ENCODE measurements around the gene BTBD9. TPM values are rescaled to one million over a fixed set of nuclear protein-coding genes. Genes with fewer than 3 reads are reported as not detected.

BTBD9 gene
- total RNA-seq, 1 experiment from 2014 or later: 12.5 TPM

GRCh38 chr6:38188677-38189335, 450.9 kb downstream of the BTBD9 start:
- Mint-ChIP-seq H3K4me3 (ENCODE audit: unreplicated experiment) (no peak overlapping the region), H3K27ac (ENCODE audit: low read depth, unreplicated experiment) (no peak overlapping the region), H3K9me3 (ENCODE audit: unreplicated experiment) (no peaks in the 10 kb centered on the region), H3K36me3 (ENCODE audit: insufficient read depth, unreplicated experiment) (peaks cover 6% of the 10 kb centered on the region), H3K27me3 (ENCODE audit: insufficient read depth, unreplicated experiment) (no peaks in the 10 kb centered on the region), H3K4me1 (ENCODE audit: insufficient read depth, unreplicated experiment) (no peaks in the 10 kb centered on the region)
- no TSS peak for BruUV-seq (replicated peaks)
- intact Hi-C loops (cut with micrococcal nuclease): no loop called here
- ChIA-PET POLR2A (no interaction called here), CTCF (interaction anchor here (0.6 kb wide), 2 partner anchors 161 to 585 kb away, joined by 3 to 4 read pairs; no protein-coding TSS in a partner anchor)
- no peak for TF ChIP-seq CTCF (IDR thresholded peaks at IDR 0.05; ENCODE audit: unreplicated experiment)
- DNase-seq (ENCODE audit: unreplicated experiment): no peak

DNA sequence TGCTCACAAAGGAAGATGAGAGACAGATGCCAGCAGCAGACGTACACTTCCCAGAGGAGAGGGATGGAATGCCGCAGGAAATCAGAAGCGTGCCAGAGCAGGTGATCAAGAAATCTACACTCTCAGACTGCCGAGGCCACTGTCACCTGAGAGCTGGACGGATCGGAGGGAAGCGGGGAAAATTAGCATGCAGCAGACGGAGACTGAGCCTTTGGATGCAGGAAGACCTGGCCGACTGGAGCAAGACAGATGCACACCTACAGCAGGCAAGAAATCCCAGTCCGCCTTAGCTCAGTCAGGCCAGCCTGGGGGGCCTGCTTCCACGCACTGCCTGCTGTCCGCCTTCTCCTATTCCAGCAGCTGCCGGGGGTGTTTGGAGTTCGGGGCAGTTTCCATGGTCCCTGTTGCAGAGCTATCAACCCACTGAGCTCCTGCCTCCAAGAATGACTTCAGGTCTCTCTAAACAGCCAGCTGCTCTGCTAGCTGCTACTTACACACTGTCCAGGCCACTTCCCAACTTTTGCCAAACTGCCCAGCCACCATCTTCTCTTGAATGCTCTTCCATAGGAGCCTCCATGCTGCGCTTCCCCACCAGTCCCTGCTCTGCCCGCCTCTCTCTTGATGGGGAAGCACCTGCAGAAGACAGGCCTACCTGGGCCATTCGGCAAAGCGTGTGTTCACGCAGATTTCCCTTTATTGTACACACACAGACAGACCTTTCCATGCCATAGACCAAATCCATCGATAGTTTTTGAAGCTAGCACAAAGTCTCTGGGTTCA, 451.7 kb downstream of the BTBD9 start:
- no TSS peak for BruUV-seq (replicated peaks)
- no peaks in the 10 kb centered on the region for H3K9me3 Mint-ChIP-seq (ENCODE audit: unreplicated experiment)
- peaks cover 6% of the 10 kb centered on the region for H3K36me3 Mint-ChIP-seq (ENCODE audit: insufficient read depth, unreplicated experiment)
- ChIA-PET POLR2A (no interaction called here), CTCF (interaction anchor here (0.6 kb wide), 2 partner anchors 463 to 586 kb away, joined by 3 read pairs; no protein-coding TSS in a partner anchor)
- DNase-seq (ENCODE audit: unreplicated experiment): no peak
- no peak for TF ChIP-seq CTCF (IDR thresholded peaks at IDR 0.05; ENCODE audit: unreplicated experiment)
- H3K4me3 Mint-ChIP-seq (ENCODE audit: unreplicated experiment): no peak overlapping the region
- no peak overlapping the region for H3K27ac Mint-ChIP-seq (ENCODE audit: low read depth, unreplicated experiment)
- intact Hi-C loops (cut with micrococcal nuclease): no loop called here
- H3K27me3 Mint-ChIP-seq (ENCODE audit: insufficient read depth, unreplicated experiment): no peaks in the 10 kb centered on the region
- H3K4me1 Mint-ChIP-seq (ENCODE audit: insufficient read depth, unreplicated experiment): no peaks in the 10 kb centered on the region

GRCh38 chr6:38187325-38187724, 452.4 kb downstream of the BTBD9 start:
- CTCF ChIA-PET: interaction anchor here (0.7 kb wide), 1 partner anchor 369 kb away, joined by 4 read pairs; no protein-coding TSS in a partner anchor
- TF ChIP-seq CTCF (IDR thresholded peaks at IDR 0.05; ENCODE audit: unreplicated experiment): no peak
- BruUV-seq (replicated peaks): no TSS peak
- H3K4me1 Mint-ChIP-seq (ENCODE audit: insufficient read depth, unreplicated experiment): no peaks in the 10 kb centered on the region
- H3K4me3 Mint-ChIP-seq (ENCODE audit: unreplicated experiment): no peak overlapping the region
- POLR2A ChIA-PET: no interaction called here
- H3K27me3 Mint-ChIP-seq (ENCODE audit: insufficient read depth, unreplicated experiment): no peaks in the 10 kb centered on the region
- DNase-seq (ENCODE audit: unreplicated experiment): no peak
- H3K27ac Mint-ChIP-seq (ENCODE audit: low read depth, unreplicated experiment): no peak overlapping the region
- no peaks in the 10 kb centered on the region for H3K9me3 Mint-ChIP-seq (ENCODE audit: unreplicated experiment)
- intact Hi-C loops (cut with micrococcal nuclease): no loop called here
- peaks cover 6% of the 10 kb centered on the region for H3K36me3 Mint-ChIP-seq (ENCODE audit: insufficient read depth, unreplicated experiment)

GRCh38 chr6:38185752-38186151, 454.0 kb downstream of the BTBD9 start:
- intact Hi-C loops (cut with micrococcal nuclease): no loop called here
- no peak for TF ChIP-seq CTCF (IDR thresholded peaks at IDR 0.05; ENCODE audit: unreplicated experiment)
- Mint-ChIP-seq H3K4me3 (ENCODE audit: unreplicated experiment) (no peak overlapping the region), H3K4me1 (ENCODE audit: insufficient read depth, unreplicated experiment) (no peaks in the 10 kb centered on the region), H3K36me3 (ENCODE audit: insufficient read depth, unreplicated experiment) (peaks cover 6% of the 10 kb centered on the region), H3K27me3 (ENCODE audit: insufficient read depth, unreplicated experiment) (no peaks in the 10 kb centered on the region), H3K27ac (ENCODE audit: low read depth, unreplicated experiment) (no peak overlapping the region), H3K9me3 (ENCODE audit: unreplicated experiment) (no peaks in the 10 kb centered on the region)
- DNase-seq (ENCODE audit: unreplicated experiment): no peak
- POLR2A ChIA-PET: no interaction called here
- no TSS peak for BruUV-seq (replicated peaks)
- CTCF ChIA-PET: no interaction called here
